Naive thymus-derived CD4-positive, alpha-beta T cell (primary cell): Measurements from ENCODE around the gene SHC2. TPM values are rescaled to one million over a fixed set of nuclear protein-coding genes. Genes with fewer than 3 reads are reported as not detected.
A peak's percentile ranks its signal among the peaks of the same experiment; 100 is the strongest.
"Not testable (repeated sequence)": the region's sequence is repeated elsewhere in the genome, so short reads cannot be mapped to it uniquely, and the experiment has no call there.

Experiments
- ATAC-seq: fragments of 150-1000 bp; cut with Tn5 transposase; 2 replicates; pipeline ENCODE4 v1.10.0; 2021; ENCODE audit warnings: mild to moderate bottlenecking, moderate library complexity
- CTCF ChIA-PET: fragments of 350-600 bp; sonication (Branson Sonifier 250); formaldehyde crosslinking; loops from one replicate; lab custom pipeline; 2021; ENCODE audit warnings: antibody characterized with exemption; lab: Charles Lee
- POLR2A ChIA-PET: fragments of 350-600 bp; sonication (Branson Sonifier 250); formaldehyde crosslinking; loops from one replicate; lab custom pipeline; 2021; ENCODE audit warnings: antibody characterized with exemption, inconsistent platforms; lab: Charles Lee
- DNase-seq, 9 donors: peaks; one replicate each; pipeline versions ENCODE4 v3.0.0 to v3.0.0-alpha.2; 2020 to 2022; ENCODE audit warnings: mixed read lengths in 1 of 9
- H3K27ac ChIP-seq: one replicate; pipeline ENCODE4 v1.7.0; 2013; ENCODE audit warnings: mild to moderate bottlenecking, low read depth, low read length, moderate library complexity
- H3K27me3 ChIP-seq, 2 donors: one replicate each; pipeline ENCODE4 v1.7.0; 2013; ENCODE audit warnings: low read length in 2 of 2, mild to moderate bottlenecking in 2 of 2, moderate library complexity in 2 of 2; ENCODE audit not compliant: control insufficient read depth in 2 of 2, insufficient read depth in 2 of 2
- H3K36me3 ChIP-seq, 3 experiments: 1 replicate in 2 of 3; 2 replicates in 1 of 3; pipeline ENCODE4 v1.7.0; 2013; ENCODE audit warnings: low read length in 3 of 3, mild to moderate bottlenecking in 3 of 3, moderate library complexity in 1 of 3; ENCODE audit not compliant: insufficient read depth in 3 of 3, control insufficient read depth in 2 of 3
- H3K4me1 ChIP-seq, 2 donors: one replicate each; pipeline ENCODE4 v1.7.0; 2013; ENCODE audit warnings: low read length in 2 of 2, mild to moderate bottlenecking in 2 of 2, moderate library complexity in 1 of 2; ENCODE audit not compliant: control insufficient read depth in 2 of 2, insufficient read depth in 2 of 2
- H3K4me3 ChIP-seq: 2 replicates; pipeline ENCODE4 v1.7.0; 2013; ENCODE audit warnings: mild to moderate bottlenecking, low read length
- H3K9me3 ChIP-seq, 3 experiments: 1 replicate in 2 of 3; 2 replicates in 1 of 3; pipeline ENCODE4 v1.7.0; 2013; ENCODE audit warnings: low read length in 3 of 3; ENCODE audit not compliant: control insufficient read depth in 2 of 3
- H3K27ac Mint-ChIP-seq, 9 donors: one replicate each; pipeline ENCODE4 v1.8.0; 2020 to 2022; ENCODE audit warnings: mixed read lengths in 9 of 9, mild to moderate bottlenecking in 8 of 9, moderate library complexity in 5 of 9, inconsistent platforms in 2 of 9
- H3K27me3 Mint-ChIP-seq, 5 donors: one replicate each; pipeline ENCODE4 v1.8.0; 2021 to 2022; ENCODE audit warnings: mixed read lengths in 5 of 5, mild to moderate bottlenecking in 1 of 5
- H3K36me3 Mint-ChIP-seq, 5 donors: one replicate each; pipeline ENCODE4 v1.8.0; 2020 to 2022; ENCODE audit warnings: mixed read lengths in 5 of 5, mild to moderate bottlenecking in 3 of 5, inconsistent platforms in 1 of 5
- H3K4me1 Mint-ChIP-seq, 7 donors: one replicate each; pipeline ENCODE4 v1.8.0; 2020 to 2022; ENCODE audit warnings: mixed read lengths in 7 of 7, mild to moderate bottlenecking in 3 of 7, inconsistent platforms in 1 of 7
- H3K4me3 Mint-ChIP-seq, 10 donors: one replicate each; pipeline ENCODE4 v1.8.0; 2020 to 2022; ENCODE audit warnings: mild to moderate bottlenecking in 10 of 10, mixed read lengths in 10 of 10, moderate library complexity in 6 of 10, inconsistent platforms in 2 of 10
- H3K9me3 Mint-ChIP-seq, 11 donors: one replicate each; pipeline ENCODE4 v1.8.0; 2020 to 2022; ENCODE audit warnings: mixed read lengths in 11 of 11, mild to moderate bottlenecking in 4 of 11, inconsistent platforms in 1 of 11, moderate library complexity in 1 of 11
- intact Hi-C, 2 donors: fragments of 100-400 bp; cut with micrococcal nuclease; formaldehyde crosslinking; loops; one replicate each; pipeline ENCODE4 v1.15.1; 2023
- polyA plus RNA-seq, 2 donors: library from polyadenylated mRNA; unstranded; fragments of 300-500 nt; fragmentation: Illumina TruSeq; gene quantifications; one replicate each; pipeline ENCODE4 v1.2.3, GENCODE V29; 2021
- total RNA-seq, 6 experiments: library from RNA in 5 of 6; stranded (reverse) in 5 of 6; gene quantifications; 1 replicate in 5 of 6; 2 replicates in 1 of 6; pipeline ENCODE4 v1.2.3 and lab custom pipeline; 2021 to 2026

Gene SHC2
- total and polyA plus RNA-seq, 7 experiments from 2014 or later: 0.82 to 2.3 (median 2.1) TPM; not detected in 4

GRCh38 chr19:450912-451481 lies 9.8 kb downstream of the SHC2 start:
- ATAC-seq, DNase-seq, H3K36me3 Mint-ChIP-seq, H3K27ac Mint-ChIP-seq, H3K36me3 ChIP-seq, H3K4me1 Mint-ChIP-seq, POLR2A ChIA-PET, H3K4me3 ChIP-seq, intact Hi-C loops, H3K9me3 ChIP-seq, H3K27me3 ChIP-seq, H3K4me1 ChIP-seq, H3K27me3 Mint-ChIP-seq, CTCF ChIA-PET, H3K27ac ChIP-seq, H3K4me3 Mint-ChIP-seq: not testable (repeated sequence)
- peaks cover 0 to 11% (median 0%) of the 10 kb centered on the region in 11 donors for H3K9me3 Mint-ChIP-seq

- Histone ChIP-seq H3K27ac (no peak overlapping the region), H3K4me3 (no peak overlapping the region), H3K27me3 (no peaks in the 10 kb centered on the region), H3K36me3 (no peaks in the 10 kb centered on the region), H3K9me3 (no peaks in the 10 kb centered on the region), H3K4me1 (no peaks in the 10 kb centered on the region)
- POLR2A ChIA-PET: no interaction called here
- no peak overlapping the region for H3K27ac Mint-ChIP-seq
- DNase-seq (no peak), ATAC-seq (no peak)
- no peaks in the 10 kb centered on the region for H3K4me1 Mint-ChIP-seq
- H3K27me3 Mint-ChIP-seq: no peaks in the 10 kb centered on the region
- intact Hi-C loops: no loop called here
- no peak overlapping the region for H3K4me3 Mint-ChIP-seq
- H3K9me3 Mint-ChIP-seq: peaks cover 0 to 11% (median 0%) of the 10 kb centered on the region in 11 donors
- CTCF ChIA-PET: no interaction called here
- H3K36me3 Mint-ChIP-seq: peaks cover 0 to 1% (median 0%) of the 10 kb centered on the region in 5 donors
Measured at GRCh38 chr19:449916-450315, 10.9 kb downstream of the SHC2 start.

- Histone ChIP-seq H3K9me3 (no peaks in the 10 kb centered on the region), H3K4me1 (no peaks in the 10 kb centered on the region), H3K27me3 (no peaks in the 10 kb centered on the region), H3K27ac (no peak overlapping the region), H3K36me3 (no peaks in the 10 kb centered on the region), H3K4me3 (no peak overlapping the region)
- intact Hi-C loops: no loop called here
- H3K4me3 Mint-ChIP-seq: no peak overlapping the region
- no peaks in the 10 kb centered on the region for H3K27me3 Mint-ChIP-seq
- ATAC-seq (no peak), DNase-seq (no peak)
- ChIA-PET CTCF (no interaction called here), POLR2A (no interaction called here)
- peaks cover 0 to 22% (median 0%) of the 10 kb centered on the region in 11 donors for H3K9me3 Mint-ChIP-seq
- no peaks in the 10 kb centered on the region for H3K4me1 Mint-ChIP-seq
- peaks cover 0 to 1% (median 0%) of the 10 kb centered on the region in 5 donors for H3K36me3 Mint-ChIP-seq
- peak overlapping the region in 1 of 9 donors; percentile 36 for H3K27ac Mint-ChIP-seq
Measured at GRCh38 chr19:447816-448560, 12.8 kb downstream of the SHC2 start.

DNA sequence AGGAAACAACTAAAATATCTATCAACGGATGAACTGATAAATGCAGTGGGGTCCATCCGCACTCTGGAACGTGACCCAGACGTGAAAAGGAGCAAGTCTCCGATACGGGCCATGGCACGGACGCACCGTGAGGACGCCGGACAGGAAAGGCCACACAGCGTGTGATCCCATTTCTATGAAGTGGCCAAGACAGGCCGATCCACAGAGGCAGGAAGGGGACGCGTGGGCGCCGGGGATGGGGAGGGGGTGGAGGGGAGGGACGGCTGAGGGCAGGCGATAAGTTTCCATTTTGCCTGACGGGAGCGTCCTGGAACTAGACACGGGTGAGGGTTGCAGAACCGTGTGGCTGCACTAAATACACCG lies 13.8 kb downstream of the SHC2 start:
- POLR2A ChIA-PET: no interaction called here
- Histone ChIP-seq H3K9me3 (no peaks in the 10 kb centered on the region), H3K36me3 (no peaks in the 10 kb centered on the region), H3K4me1 (no peaks in the 10 kb centered on the region), H3K27me3 (no peaks in the 10 kb centered on the region), H3K4me3 (no peak overlapping the region), H3K27ac (no peak overlapping the region)
- ATAC-seq (no peak), DNase-seq (no peak)
- H3K4me3 Mint-ChIP-seq: no peak overlapping the region
- H3K36me3 Mint-ChIP-seq: no peaks in the 10 kb centered on the region
- intact Hi-C loops: no loop called here
- H3K27ac Mint-ChIP-seq: no peak overlapping the region
- H3K9me3 Mint-ChIP-seq: peaks cover 0 to 24% (median 0%) of the 10 kb centered on the region in 11 donors
- no peaks in the 10 kb centered on the region for H3K4me1 Mint-ChIP-seq
- peaks cover 0 to 2% (median 1%) of the 10 kb centered on the region in 5 donors for H3K27me3 Mint-ChIP-seq
- CTCF ChIA-PET: no interaction called here

GRCh38 chr19:444677-445210 lies 16.1 kb downstream of the SHC2 start:
- ChIA-PET CTCF (no interaction called here), POLR2A (no interaction called here)
- intact Hi-C loops: no loop called here
- H3K27ac Mint-ChIP-seq: no peak overlapping the region
- no peaks in the 10 kb centered on the region for H3K9me3 ChIP-seq
- H3K4me3 Mint-ChIP-seq: no peak overlapping the region
- H3K27ac ChIP-seq: no peak overlapping the region
- DNase-seq (no peak), ATAC-seq (no peak)
- peaks cover 0 to 5% (median 0%) of the 10 kb centered on the region in 5 donors for H3K36me3 Mint-ChIP-seq
- H3K9me3 Mint-ChIP-seq: peaks cover 0 to 16% (median 0%) of the 10 kb centered on the region in 11 donors
- no peak overlapping the region for H3K4me3 ChIP-seq
- H3K4me1 ChIP-seq: no peaks in the 10 kb centered on the region
- no peaks in the 10 kb centered on the region for H3K27me3 ChIP-seq
- no peaks in the 10 kb centered on the region for H3K4me1 Mint-ChIP-seq
- peaks cover 0 to 19% (median 13%) of the 10 kb centered on the region in 5 donors for H3K27me3 Mint-ChIP-seq
- no peaks in the 10 kb centered on the region for H3K36me3 ChIP-seq

DNA sequence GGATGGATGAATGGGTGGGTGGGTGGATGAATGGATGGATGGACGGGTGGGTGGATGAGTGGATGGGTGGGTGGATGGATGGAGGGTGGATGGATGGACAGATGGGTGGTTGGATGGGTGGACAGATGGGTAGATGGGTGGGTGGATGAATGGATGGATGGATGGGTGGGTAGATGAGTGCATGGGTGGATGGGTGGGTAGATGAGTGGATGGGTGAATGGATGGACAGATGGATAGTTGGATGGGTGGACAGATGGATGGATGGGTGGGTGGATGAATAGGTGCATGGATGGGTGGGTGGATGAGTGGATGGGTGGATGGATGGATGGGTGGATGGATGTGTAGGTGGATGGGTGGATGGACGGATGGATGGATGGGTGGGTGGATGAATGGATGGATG lies 17.8 kb downstream of the SHC2 start:
- H3K36me3 ChIP-seq: no peaks in the 10 kb centered on the region
- ATAC-seq (no peak), DNase-seq (no peak)
- no peak overlapping the region for H3K27ac ChIP-seq
- H3K9me3 ChIP-seq: no peaks in the 10 kb centered on the region
- no peak overlapping the region for H3K4me3 ChIP-seq
- ChIA-PET POLR2A (no interaction called here), CTCF (no interaction called here)
- no peak overlapping the region for H3K4me3 Mint-ChIP-seq
- H3K27me3 Mint-ChIP-seq: peaks cover 0 to 19% (median 13%) of the 10 kb centered on the region in 5 donors
- H3K27ac Mint-ChIP-seq: peak overlapping the region in 1 of 9 donors; percentile 36
- H3K4me1 ChIP-seq: no peaks in the 10 kb centered on the region
- intact Hi-C loops: no loop called here
- H3K36me3 Mint-ChIP-seq: peaks cover 0 to 5% (median 0%) of the 10 kb centered on the region in 5 donors
- no peaks in the 10 kb centered on the region for H3K27me3 ChIP-seq
- H3K9me3 Mint-ChIP-seq: peaks cover 0 to 16% (median 0%) of the 10 kb centered on the region in 11 donors
- no peaks in the 10 kb centered on the region for H3K4me1 Mint-ChIP-seq
